OCI-LY3 (cell line): ENCODE measurements around the gene QKI.

Experiments used
- CTCF ChIP-seq: fragments of 200-600, 300-600 bp; sonication (generic); IDR thresholded peaks from 2 replicates; pipeline ENCODE4 v1.5.1; 2014; ENCODE audit warnings: antibody characterized with exemption, low read length, low read depth
- EZH2phosphoT487 ChIP-seq: fragments of 200-600 bp; shearing (Covaris generic); IDR thresholded peaks from 2 replicates; pipeline ENCODE4 v1.6.1; 2018; ENCODE audit warnings: antibody characterized with exemption, mixed run types, low read depth

- TF ChIP-seq CTCF: no peak
- TF ChIP-seq EZH2phosphoT487: no peak
Measured at GRCh38 chr6:163415620-163416556, 1.4 kb downstream of the QKI start.
